ENCODE data around the gene TMEM52.

TMEM52 gene

GRCh38 chr1:1874901-1875300, 44.2 kb downstream of the TMEM52 start:
- ATAC-seq = no peak
- TF ChIP-seq ZNF8 (CRISPR knock-in tag; IDR thresholded peaks at IDR 0.05) (no peak), ZFP3 (CRISPR knock-in tag; IDR thresholded peaks at IDR 0.05) (no peak), ZFP30 (CRISPR knock-in tag; IDR thresholded peaks at IDR 0.05) (no peak), BACH2 (CRISPR knock-in tag; IDR thresholded peaks at IDR 0.05; ENCODE audit: borderline replicate concordance) (no peak), CSRNP3 (CRISPR knock-in tag; IDR thresholded peaks at IDR 0.05) (no peak), RARB (CRISPR knock-in tag; IDR thresholded peaks at IDR 0.05) (no peak), ESRRG (CRISPR knock-in tag; IDR thresholded peaks at IDR 0.05) (no peak), PPARA (CRISPR knock-in tag; IDR thresholded peaks at IDR 0.05; ENCODE audit: borderline replicate concordance) (no peak), ISL1 (CRISPR knock-in tag; IDR thresholded peaks at IDR 0.05) (no peak), SNAI2 (CRISPR knock-in tag; IDR thresholded peaks at IDR 0.05) (no peak), ZNF70 (CRISPR knock-in tag; IDR thresholded peaks at IDR 0.05) (no peak), TOX (CRISPR knock-in tag; IDR thresholded peaks at IDR 0.05; ENCODE audit: borderline replicate concordance) (no peak), OSR1 (CRISPR knock-in tag; IDR thresholded peaks at IDR 0.05) (no peak), CSDC2 (CRISPR knock-in tag; IDR thresholded peaks at IDR 0.05) (no peak), PATZ1 (CRISPR knock-in tag; IDR thresholded peaks at IDR 0.05; ENCODE audit: borderline replicate concordance) (no peak), ZNF565 (CRISPR knock-in tag; conservative IDR thresholded peaks at IDR 0.05; ENCODE audit: low read depth) (no peak)
- TF ChIP-seq, protein P1, sequence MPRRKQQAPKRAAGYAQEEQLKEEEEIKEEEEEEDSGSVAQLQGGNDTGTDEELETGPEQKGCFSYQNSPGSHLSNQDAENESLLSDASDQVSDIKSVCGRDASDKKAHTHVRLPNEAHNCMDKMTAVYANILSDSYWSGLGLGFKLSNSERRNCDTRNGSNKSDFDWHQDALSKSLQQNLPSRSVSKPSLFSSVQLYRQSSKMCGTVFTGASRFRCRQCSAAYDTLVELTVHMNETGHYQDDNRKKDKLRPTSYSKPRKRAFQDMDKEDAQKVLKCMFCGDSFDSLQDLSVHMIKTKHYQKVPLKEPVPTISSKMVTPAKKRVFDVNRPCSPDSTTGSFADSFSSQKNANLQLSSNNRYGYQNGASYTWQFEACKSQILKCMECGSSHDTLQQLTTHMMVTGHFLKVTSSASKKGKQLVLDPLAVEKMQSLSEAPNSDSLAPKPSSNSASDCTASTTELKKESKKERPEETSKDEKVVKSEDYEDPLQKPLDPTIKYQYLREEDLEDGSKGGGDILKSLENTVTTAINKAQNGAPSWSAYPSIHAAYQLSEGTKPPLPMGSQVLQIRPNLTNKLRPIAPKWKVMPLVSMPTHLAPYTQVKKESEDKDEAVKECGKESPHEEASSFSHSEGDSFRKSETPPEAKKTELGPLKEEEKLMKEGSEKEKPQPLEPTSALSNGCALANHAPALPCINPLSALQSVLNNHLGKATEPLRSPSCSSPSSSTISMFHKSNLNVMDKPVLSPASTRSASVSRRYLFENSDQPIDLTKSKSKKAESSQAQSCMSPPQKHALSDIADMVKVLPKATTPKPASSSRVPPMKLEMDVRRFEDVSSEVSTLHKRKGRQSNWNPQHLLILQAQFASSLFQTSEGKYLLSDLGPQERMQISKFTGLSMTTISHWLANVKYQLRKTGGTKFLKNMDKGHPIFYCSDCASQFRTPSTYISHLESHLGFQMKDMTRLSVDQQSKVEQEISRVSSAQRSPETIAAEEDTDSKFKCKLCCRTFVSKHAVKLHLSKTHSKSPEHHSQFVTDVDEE (CRISPR knock-in tag; IDR thresholded peaks at IDR 0.05) = no peak

DNA sequence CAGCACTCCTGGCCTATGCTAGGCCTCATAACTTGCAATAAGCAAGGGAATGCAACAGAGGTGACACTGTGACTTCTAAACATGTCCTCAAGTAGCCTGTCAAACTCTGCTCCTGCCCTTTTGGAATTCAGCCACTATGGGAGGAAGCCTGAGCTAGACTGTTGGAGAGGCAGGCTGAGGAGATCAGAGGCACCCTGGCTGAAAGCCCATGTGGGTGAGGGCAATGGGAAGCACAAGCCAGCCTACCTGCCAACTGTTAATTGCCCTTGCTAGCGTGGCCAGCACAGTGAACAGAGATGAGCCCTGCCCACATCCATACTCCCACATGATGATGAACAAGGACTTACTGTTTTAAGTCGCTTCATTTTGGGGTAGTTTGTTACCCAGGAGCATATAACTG, 45.9 kb downstream of the TMEM52 start:
- TF ChIP-seq, protein P2, sequence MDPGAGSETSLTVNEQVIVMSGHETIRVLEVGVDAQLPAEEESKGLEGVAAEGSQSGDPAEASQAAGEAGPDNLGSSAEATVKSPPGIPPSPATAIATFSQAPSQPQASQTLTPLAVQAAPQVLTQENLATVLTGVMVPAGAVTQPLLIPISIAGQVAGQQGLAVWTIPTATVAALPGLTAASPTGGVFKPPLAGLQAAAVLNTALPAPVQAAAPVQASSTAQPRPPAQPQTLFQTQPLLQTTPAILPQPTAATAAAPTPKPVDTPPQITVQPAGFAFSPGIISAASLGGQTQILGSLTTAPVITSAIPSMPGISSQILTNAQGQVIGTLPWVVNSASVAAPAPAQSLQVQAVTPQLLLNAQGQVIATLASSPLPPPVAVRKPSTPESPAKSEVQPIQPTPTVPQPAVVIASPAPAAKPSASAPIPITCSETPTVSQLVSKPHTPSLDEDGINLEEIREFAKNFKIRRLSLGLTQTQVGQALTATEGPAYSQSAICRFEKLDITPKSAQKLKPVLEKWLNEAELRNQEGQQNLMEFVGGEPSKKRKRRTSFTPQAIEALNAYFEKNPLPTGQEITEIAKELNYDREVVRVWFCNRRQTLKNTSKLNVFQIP (CRISPR knock-in tag; IDR thresholded peaks at IDR 0.05; ENCODE audit: borderline replicate concordance, low read depth) = no peak
- TF ChIP-seq ZNF565 (CRISPR knock-in tag; conservative IDR thresholded peaks at IDR 0.05; ENCODE audit: low read depth) (no peak), GLIS3 (CRISPR knock-in tag; IDR thresholded peaks at IDR 0.05) (no peak), RARB (CRISPR knock-in tag; IDR thresholded peaks at IDR 0.05) (no peak), CSDC2 (CRISPR knock-in tag; IDR thresholded peaks at IDR 0.05) (no peak), ZFP3 (CRISPR knock-in tag; IDR thresholded peaks at IDR 0.05) (no peak), PPARA (CRISPR knock-in tag; IDR thresholded peaks at IDR 0.05; ENCODE audit: borderline replicate concordance) (no peak), CSRNP3 (CRISPR knock-in tag; IDR thresholded peaks at IDR 0.05) (no peak), TCF4 (CRISPR knock-in tag; IDR thresholded peaks at IDR 0.05; ENCODE audit: borderline replicate concordance) (no peak), ZC3H10 (CRISPR knock-in tag; IDR thresholded peaks at IDR 0.05) (no peak), ESRRG (CRISPR knock-in tag; IDR thresholded peaks at IDR 0.05) (no peak)
- TF ChIP-seq, protein P1 (CRISPR knock-in tag; IDR thresholded peaks at IDR 0.05) = no peak
- no peak; the same call in 2 of the 3 replicates for ATAC-seq

Data from SK-N-SH treated with all-trans-retinoic acid at 6 μM for 48 hours (cell line).